ENCODE results near the gene DNASE1L3. TPM values are rescaled to one million over a fixed set of nuclear protein-coding genes. Genes with fewer than 3 reads are reported as not detected.

DNASE1L3 gene
- total RNA-seq, 1 donor from 2014 or later, result 0.96 TPM

GRCh38 chr3:58223855-58224254 is 13.1 kb upstream of the DNASE1L3 start:
- H3K27ac Mint-ChIP-seq (ENCODE audit: unreplicated experiment), result no peak overlapping the region
- DNase-seq, result no peak
- TF ChIP-seq CTCF (IDR thresholded peaks at IDR 0.05; ENCODE audit: partially characterized antibody, unreplicated experiment), result no peak
- no peaks in the 10 kb centered on the region for H3K36me3 Mint-ChIP-seq (ENCODE audit: unreplicated experiment)
- H3K4me3 Mint-ChIP-seq (ENCODE audit: unreplicated experiment), result no peak overlapping the region
- peaks cover 1% of the 10 kb centered on the region for H3K9me3 Mint-ChIP-seq (ENCODE audit: unreplicated experiment)
- no peaks in the 10 kb centered on the region for H3K27me3 Mint-ChIP-seq (ENCODE audit: unreplicated experiment)
- H3K4me1 Mint-ChIP-seq (ENCODE audit: low read depth, unreplicated experiment), result no peaks in the 10 kb centered on the region

GRCh38 chr3:58222161-58222724 is 11.5 kb upstream of the DNASE1L3 start:
- H3K9me3 Mint-ChIP-seq (ENCODE audit: unreplicated experiment), result no peaks in the 10 kb centered on the region
- no peaks in the 10 kb centered on the region for H3K36me3 Mint-ChIP-seq (ENCODE audit: unreplicated experiment)
- no peaks in the 10 kb centered on the region for H3K27me3 Mint-ChIP-seq (ENCODE audit: unreplicated experiment)
- no peak for TF ChIP-seq CTCF (IDR thresholded peaks at IDR 0.05; ENCODE audit: partially characterized antibody, unreplicated experiment)
- no peak overlapping the region for H3K4me3 Mint-ChIP-seq (ENCODE audit: unreplicated experiment)
- H3K4me1 Mint-ChIP-seq (ENCODE audit: low read depth, unreplicated experiment), result peaks cover 2% of the 10 kb centered on the region
- no peak overlapping the region for H3K27ac Mint-ChIP-seq (ENCODE audit: unreplicated experiment)
- no peak for DNase-seq

- H3K27me3 Mint-ChIP-seq (ENCODE audit: unreplicated experiment), result peaks cover 12% of the 10 kb centered on the region
- H3K36me3 Mint-ChIP-seq (ENCODE audit: unreplicated experiment), result no peaks in the 10 kb centered on the region
- no peak for TF ChIP-seq CTCF (IDR thresholded peaks at IDR 0.05; ENCODE audit: partially characterized antibody, unreplicated experiment)
- H3K4me3 Mint-ChIP-seq (ENCODE audit: unreplicated experiment), result no peak overlapping the region
- DNase-seq, result no peak
- no peak overlapping the region for H3K27ac Mint-ChIP-seq (ENCODE audit: unreplicated experiment)
- peaks cover 19% of the 10 kb centered on the region for H3K4me1 Mint-ChIP-seq (ENCODE audit: low read depth, unreplicated experiment)
- no peaks in the 10 kb centered on the region for H3K9me3 Mint-ChIP-seq (ENCODE audit: unreplicated experiment)
Measured at GRCh38 chr3:58218904-58219303, 8.1 kb upstream of the DNASE1L3 start.

GRCh38 chr3:58217209-58217811 is 6.5 kb upstream of the DNASE1L3 start:
- Mint-ChIP-seq H3K4me1 (ENCODE audit: low read depth, unreplicated experiment) (peaks cover 19% of the 10 kb centered on the region), H3K9me3 (ENCODE audit: unreplicated experiment) (no peaks in the 10 kb centered on the region), H3K27me3 (ENCODE audit: unreplicated experiment) (peaks cover 12% of the 10 kb centered on the region), H3K36me3 (ENCODE audit: unreplicated experiment) (no peaks in the 10 kb centered on the region), H3K4me3 (ENCODE audit: unreplicated experiment) (no peak overlapping the region), H3K27ac (ENCODE audit: unreplicated experiment) (peak overlapping the region; percentile 75)
- DNase-seq, result peak; percentile 73
- TF ChIP-seq CTCF (IDR thresholded peaks at IDR 0.05; ENCODE audit: partially characterized antibody, unreplicated experiment), result peak; percentile 76

GRCh38 chr3:58216496-58217195 is 5.9 kb upstream of the DNASE1L3 start:
- Mint-ChIP-seq H3K4me3 (ENCODE audit: unreplicated experiment) (no peak overlapping the region), H3K36me3 (ENCODE audit: unreplicated experiment) (no peaks in the 10 kb centered on the region), H3K4me1 (ENCODE audit: low read depth, unreplicated experiment) (peaks cover 19% of the 10 kb centered on the region), H3K9me3 (ENCODE audit: unreplicated experiment) (no peaks in the 10 kb centered on the region), H3K27ac (ENCODE audit: unreplicated experiment) (peak overlapping the region; percentile 75), H3K27me3 (ENCODE audit: unreplicated experiment) (peaks cover 12% of the 10 kb centered on the region)
- TF ChIP-seq CTCF (IDR thresholded peaks at IDR 0.05; ENCODE audit: partially characterized antibody, unreplicated experiment), result no peak
- no peak for DNase-seq
